Kidney (tissue), 14 donors: ENCODE measurements around the gene S100A16. TPM values are rescaled to one million over a fixed set of nuclear protein-coding genes. Genes with fewer than 3 reads are reported as not detected.

Experiments used
- DNase-seq, 5 donors: peaks; one replicate each; pipeline ENCODE4 v3.0.0-alpha.2; 2013 to 2020
- FAIRE-seq: peaks from 2 replicates; lab custom pipeline; 2012; peaks lifted over from hg19 to GRCh38; lab: Jason Lieb, UNC
- H3K27ac ChIP-seq, 2 donors: one replicate each; pipeline ENCODE4 v1.7.0; 2013; ENCODE audit warnings: low read depth in 2 of 2, low read length in 2 of 2, inconsistent platforms in 1 of 2
- H3K27me3 ChIP-seq: one replicate; pipeline ENCODE4 v1.7.1; 2013; ENCODE audit warnings: low read length, inconsistent platforms; ENCODE audit not compliant: control insufficient read depth, insufficient read depth
- H3K36me3 ChIP-seq, 3 donors: one replicate each; pipeline versions ENCODE4 v1.7.0 to v1.7.1; 2013; ENCODE audit warnings: low read length in 3 of 3, control low read depth in 1 of 3, inconsistent platforms in 1 of 3; ENCODE audit not compliant: insufficient read depth in 3 of 3, control insufficient read depth in 2 of 3
- H3K4me1 ChIP-seq, 3 donors: one replicate each; pipeline versions ENCODE4 v1.7.0 to v1.7.1; 2013; ENCODE audit warnings: low read length in 3 of 3, inconsistent platforms in 1 of 3, low read depth in 1 of 3; ENCODE audit not compliant: control insufficient read depth in 2 of 3, insufficient read depth in 2 of 3
- H3K4me3 ChIP-seq, 3 donors: one replicate each; pipeline versions ENCODE4 v1.7.0 to v1.8.1; 2013; ENCODE audit warnings: low read length in 3 of 3, control low read depth in 1 of 3, inconsistent platforms in 1 of 3
- H3K9ac ChIP-seq, 3 donors: one replicate each; pipeline versions ENCODE4 v1.7.0 to v1.7.1; 2013; ENCODE audit warnings: low read length in 3 of 3, control low read depth in 1 of 3, inconsistent platforms in 1 of 3
- H3K9me3 ChIP-seq, 3 donors: one replicate each; pipeline versions ENCODE4 v1.7.0 to v1.7.1; 2013; ENCODE audit warnings: low read length in 3 of 3, control low read depth in 1 of 3, inconsistent platforms in 1 of 3; ENCODE audit not compliant: control insufficient read depth in 2 of 3, insufficient read depth in 1 of 3
- CTCF ChIP-seq: IDR thresholded peaks from 3 replicates; pipeline ENCODE4 v1.5.1; 2012; ENCODE audit warnings: mild to moderate bottlenecking, moderate library complexity, borderline replicate concordance; ENCODE audit not compliant: insufficient read depth; ENCODE audit errors: extremely low read depth
- intact Hi-C: fragments of 100-400 bp; cut with DNase I; formaldehyde crosslinking; loops from one replicate; pipeline ENCODE4 v1.11.1; 2022
- polyA plus RNA-seq: library from polyadenylated mRNA; stranded (reverse); fragments of 350-450 nt; fragmentation: Illumina TruSeq; extraction: RNeasy Lipid Tissue Mini Kit (QIAGEN cat#74804); gene quantifications from one replicate; pipeline ENCODE4 v1.2.3, GENCODE V29; 2014; ENCODE audit warnings: low read depth, low replicate concordance; ENCODE audit not compliant: insufficient read depth
- total RNA-seq: library from RNA; stranded (reverse); fragmentation: NEBNext Ultra II Directional; extraction: Animal tissue kit (Norgen Biotek cat#: 25700); gene quantifications from one replicate; pipeline ENCODE4 v1.2.1, GENCODE V29; 2021
- donor health status: control.
- donor health status: control.
- donor health status: control.
- donor health status: control.
- donor health status: control.
- donor health status: DM: yes; HTN: yes; CAD: no.
- donor health status: Normal renal cell carcinoma (clear cell type).

Gene S100A16
- total and polyA plus RNA-seq, 2 donors from 2014 or later = 119 to 174 TPM

GRCh38 chr1:153573351-153573750 lies 39.6 kb downstream of the S100A16 start:
- Histone ChIP-seq H3K4me1 (peaks cover 0 to under 1% (median under 1%) of the 10 kb centered on the region in 3 donors), H3K4me3 (no peak overlapping the region), H3K36me3 (no peaks in the 10 kb centered on the region), H3K27ac (peak overlapping the region in 1 of 2 donors; percentile 10), H3K9me3 (no peaks in the 10 kb centered on the region), H3K27me3 (no peaks in the 10 kb centered on the region), H3K9ac (no peak overlapping the region)
- DNase-seq (peak in 1 of 5 donors; percentile 1), FAIRE-seq (no peak)
- no peak for TF ChIP-seq CTCF
- intact Hi-C loops = no loop called here

DNA sequence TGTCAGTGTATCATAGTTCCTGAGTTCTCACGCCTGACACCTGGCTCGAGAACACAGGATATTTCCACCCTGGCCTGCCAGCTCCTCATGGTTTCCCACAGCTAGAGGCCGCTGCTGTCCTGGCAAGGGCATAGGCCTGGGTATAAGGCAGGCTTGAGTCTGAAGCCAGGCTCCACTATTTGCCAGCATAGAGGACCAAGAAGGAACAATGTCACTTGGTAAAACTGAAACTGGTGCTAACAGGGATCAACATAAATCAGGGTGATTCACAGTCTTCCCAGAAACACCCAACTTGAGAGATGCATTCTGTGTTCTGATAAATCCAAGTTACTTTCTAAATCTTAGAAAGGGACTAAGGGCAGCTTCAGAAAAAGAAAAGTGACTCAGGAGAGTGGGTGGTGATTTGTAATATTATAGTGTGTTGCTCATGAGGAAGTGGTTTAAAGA lies 40.3 kb downstream of the S100A16 start:
- no peaks in the 10 kb centered on the region for H3K9me3 ChIP-seq
- intact Hi-C loops = no loop called here
- H3K27me3 ChIP-seq = no peaks in the 10 kb centered on the region
- H3K9ac ChIP-seq = no peak overlapping the region
- no peak overlapping the region for H3K4me3 ChIP-seq
- peaks cover 4 to 8% (median 7%) of the 10 kb centered on the region in 3 donors for H3K4me1 ChIP-seq
- H3K36me3 ChIP-seq = no peaks in the 10 kb centered on the region
- DNase-seq (peak; percentile 74 to 91 (median 82)), FAIRE-seq (peak; percentile 60)
- TF ChIP-seq CTCF = peak; percentile 94
- no peak overlapping the region for H3K27ac ChIP-seq

- no peak for TF ChIP-seq CTCF
- FAIRE-seq = no peak
Measured at GRCh38 chr1:153571706-153572105, 41.2 kb downstream of the S100A16 start.

DNA sequence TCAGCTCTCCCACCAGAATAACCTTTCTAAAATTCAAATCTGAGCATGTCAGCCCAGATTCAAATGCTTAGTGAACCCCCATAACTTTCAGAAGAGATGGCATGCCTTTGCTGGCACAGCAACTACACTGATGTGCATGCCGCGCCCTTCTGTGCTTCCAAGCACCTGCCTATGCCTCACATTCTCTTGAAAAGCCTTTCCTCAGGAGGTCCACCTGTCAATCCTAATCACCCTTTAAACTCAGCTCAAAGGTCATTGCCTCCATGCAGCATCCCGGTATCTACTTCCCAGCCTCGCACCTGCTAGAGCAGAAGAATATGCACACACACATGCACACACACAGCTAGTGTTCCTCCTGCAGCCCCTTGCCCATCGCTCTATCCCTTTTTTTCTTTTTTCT lies 42.1 kb downstream of the S100A16 start:
- Histone ChIP-seq H3K27ac (no peak overlapping the region), H3K9me3 (no peaks in the 10 kb centered on the region), H3K36me3 (no peaks in the 10 kb centered on the region), H3K4me3 (no peak overlapping the region), H3K27me3 (no peaks in the 10 kb centered on the region), H3K4me1 (peaks cover 5 to 15% (median 14%) of the 10 kb centered on the region in 3 donors), H3K9ac (no peak overlapping the region)
- no peak for FAIRE-seq
- DNase-seq = no peak
- intact Hi-C loops = no loop called here
- TF ChIP-seq CTCF = no peak

More at GRCh38 chr1:153571706-153572105, 41.2 kb downstream of the S100A16 start:
- Histone ChIP-seq H3K27ac (no peak overlapping the region), H3K9me3 (no peaks in the 10 kb centered on the region), H3K36me3 (no peaks in the 10 kb centered on the region), H3K4me1 (peaks cover 4 to 13% (median 11%) of the 10 kb centered on the region in 3 donors), H3K9ac (no peak overlapping the region), H3K27me3 (no peaks in the 10 kb centered on the region), H3K4me3 (no peak overlapping the region)
- intact Hi-C loops = no loop called here
- no peak for DNase-seq
